G401.6 (cell line): ENCODE measurements around the gene IFIT1B.
"Not testable (repeated sequence)": the region's sequence is repeated elsewhere in the genome, so short reads cannot be mapped to it uniquely, and the experiment has no call there.

Source experiments
- FAIRE-seq: peaks from 2 replicates; lab custom pipeline; 2012; peaks lifted over from hg19 to GRCh38; lab: Jason Lieb, UNC

Gene IFIT1B, protein sequence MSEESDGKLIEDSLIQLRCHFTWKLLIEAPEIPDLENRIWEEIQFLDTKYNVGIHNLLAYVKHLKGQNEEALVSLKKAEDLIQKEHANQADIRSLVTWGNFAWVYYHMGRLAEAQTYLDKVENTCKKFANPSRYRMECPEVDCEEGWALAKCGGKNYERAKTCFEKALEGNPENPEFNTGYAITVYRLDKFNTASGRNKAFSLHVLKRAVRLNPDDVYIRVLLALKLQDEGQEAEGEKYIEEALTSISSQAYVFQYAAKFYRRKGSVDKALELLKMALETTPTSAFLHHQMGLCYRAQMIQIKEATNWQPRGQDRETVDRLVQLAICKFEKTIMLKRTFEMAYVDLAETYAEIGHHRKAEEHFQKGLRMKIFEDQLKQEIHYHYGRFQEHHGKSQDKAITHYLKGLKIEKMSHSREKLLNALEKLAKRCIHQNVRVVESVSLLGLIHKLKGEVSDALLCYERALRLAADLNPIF

GRCh38 chr10:89377705-89378637 is at the start of gene IFIT1B:
IFIT1B (plus strand) TSS chr10:89378056; CDS start chr10:89378136, 80 bp downstream.
- FAIRE-seq, result no peak

DNA sequence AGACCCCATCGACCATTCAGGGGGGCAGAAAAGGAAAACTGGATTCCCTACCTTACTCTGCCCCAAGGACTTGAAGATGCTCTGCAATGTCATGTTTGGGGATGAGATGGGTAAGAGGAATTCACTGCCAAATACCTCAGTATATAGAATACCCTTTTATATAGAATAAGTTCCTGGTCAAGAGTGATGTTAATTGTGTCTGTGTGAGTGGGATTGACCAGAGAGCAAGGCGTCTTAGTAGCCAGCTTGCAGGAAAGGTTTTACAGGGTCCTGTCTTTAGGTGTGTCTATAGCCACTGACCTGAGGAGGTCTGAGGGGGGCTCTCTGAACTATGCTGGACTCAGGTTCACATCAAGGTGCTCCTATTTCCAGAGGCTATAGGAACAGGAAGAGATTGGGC is 48.7 kb upstream of the IFIT1B start:
- FAIRE-seq, result no peak

- not testable (repeated sequence) for FAIRE-seq
These were observed 47.8 kb upstream of the IFIT1B start for GRCh38 chr10:89330014-89330413.

DNA sequence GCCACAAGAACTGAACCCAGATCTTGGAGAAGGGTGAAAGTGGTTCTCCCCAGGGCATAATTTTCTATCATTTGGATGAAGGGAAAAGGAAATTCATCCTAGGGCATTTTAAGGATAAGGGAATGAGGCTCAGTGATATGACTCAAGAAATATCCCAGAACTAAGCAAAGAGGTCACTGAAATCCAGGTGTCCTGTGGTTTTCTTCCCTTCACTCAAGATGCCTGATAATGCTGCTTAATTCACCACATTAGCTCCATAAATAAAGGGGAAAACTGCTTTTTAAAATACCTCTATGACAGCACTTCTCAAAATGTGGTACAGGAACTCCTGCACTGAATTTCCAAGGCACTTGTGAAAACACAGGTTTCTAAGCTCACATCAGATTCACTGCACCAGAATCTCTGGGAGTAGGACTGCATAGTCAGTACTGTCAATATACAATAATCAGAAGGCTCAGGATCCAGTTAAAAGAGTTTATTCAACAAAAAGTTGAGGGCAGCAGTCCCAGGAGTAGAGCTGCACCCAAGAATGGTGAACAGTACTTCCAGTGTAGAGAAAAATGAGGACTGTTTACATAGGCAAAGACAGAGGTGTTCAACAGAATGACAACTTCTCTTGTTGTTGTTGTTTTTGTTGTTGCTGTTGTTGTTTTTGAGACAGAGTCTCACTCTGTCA is 47.2 kb upstream of the IFIT1B start:
- no peak for FAIRE-seq

DNA sequence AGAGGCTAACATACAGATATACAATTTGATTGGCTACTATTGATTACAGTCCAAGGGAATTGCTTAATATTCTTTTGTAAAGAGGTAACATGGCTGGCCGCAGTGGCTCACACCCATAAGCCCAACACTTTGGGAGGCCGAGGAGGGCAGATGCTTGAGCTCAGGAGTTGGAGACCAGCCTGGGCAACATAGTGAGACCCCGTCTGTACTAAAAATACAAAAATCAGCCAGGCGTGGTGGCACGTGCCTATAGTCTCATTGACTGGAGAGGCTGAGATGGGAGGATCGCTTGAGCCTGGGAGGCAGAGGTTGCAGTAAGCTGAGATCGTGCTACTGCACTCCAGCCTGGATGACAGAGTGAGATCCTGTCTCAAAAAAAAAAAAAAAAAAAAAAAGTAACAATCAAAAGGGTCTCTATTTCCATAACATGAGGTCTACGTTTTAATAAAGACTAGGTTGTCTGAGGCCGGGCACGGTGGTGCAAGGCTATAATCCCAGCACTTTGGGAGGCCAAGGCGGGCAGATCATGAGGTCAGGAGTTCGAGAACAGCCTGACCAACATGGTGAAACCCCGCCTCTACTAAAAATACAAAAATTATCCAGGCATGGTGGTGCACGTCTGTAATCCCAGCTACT is 46.3 kb upstream of the IFIT1B start:
- FAIRE-seq, result not testable (repeated sequence)

DNA sequence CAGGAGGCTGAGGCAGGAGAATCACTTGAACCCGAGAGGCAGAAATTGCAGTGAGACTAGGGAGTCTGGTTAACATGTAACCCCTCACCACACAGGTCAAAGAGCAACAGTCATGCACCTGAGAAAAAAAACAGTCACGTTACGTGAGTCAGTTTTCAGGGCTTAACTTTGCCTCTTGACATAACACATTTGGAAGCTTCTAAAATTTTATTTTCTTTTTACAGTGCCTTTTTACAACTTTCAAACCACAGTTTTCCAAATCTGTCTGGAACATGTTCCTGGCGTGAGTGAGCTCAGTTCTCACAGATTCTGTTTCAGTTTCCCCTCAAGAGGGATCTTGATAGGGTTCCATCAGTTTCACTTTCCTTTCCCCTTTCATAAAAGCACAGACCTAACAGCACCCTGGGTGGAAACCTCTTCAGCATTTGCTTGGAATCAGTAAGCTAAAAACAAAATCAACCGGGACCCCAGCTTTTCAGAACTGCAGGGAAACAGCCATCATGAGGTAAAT is 45.7 kb upstream of the IFIT1B start:
- no peak for FAIRE-seq

- no peak for FAIRE-seq
These were observed 42.6 kb upstream of the IFIT1B start for GRCh38 chr10:89335226-89335625.

- FAIRE-seq, result no peak
These were observed 41.6 kb upstream of the IFIT1B start for GRCh38 chr10:89336241-89336640.

DNA sequence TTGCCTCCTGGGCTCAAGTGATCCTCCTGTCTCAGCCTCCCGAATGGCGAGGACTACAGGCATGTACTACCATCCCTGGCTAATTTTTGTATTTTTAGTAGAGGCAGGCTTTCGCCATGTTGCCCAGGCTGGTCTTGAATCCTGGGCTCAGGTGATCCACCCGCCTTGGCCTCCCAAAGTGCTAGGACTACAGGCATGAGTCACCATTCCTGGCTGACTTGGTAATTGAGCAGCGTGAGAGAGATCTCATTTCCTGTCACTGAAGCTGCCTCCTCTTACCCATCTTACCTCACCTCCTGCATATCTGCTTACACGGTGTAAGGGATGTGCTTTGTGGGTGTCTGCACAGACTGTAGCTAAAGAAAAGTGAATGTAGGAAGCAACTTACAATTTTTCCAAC is 40.4 kb upstream of the IFIT1B start:
- no peak for FAIRE-seq

GRCh38 chr10:89338713-89339112 is 39.1 kb upstream of the IFIT1B start:
- FAIRE-seq, result no peak

GRCh38 chr10:89339875-89340274 is 38.0 kb upstream of the IFIT1B start:
- no peak for FAIRE-seq

- FAIRE-seq, result no peak
These were observed 36.2 kb upstream of the IFIT1B start for GRCh38 chr10:89341649-89342048.

GRCh38 chr10:89342206-89342958 is 35.5 kb upstream of the IFIT1B start:
- FAIRE-seq, result no peak

GRCh38 chr10:89343089-89343767 is 34.6 kb upstream of the IFIT1B start:
- no peak for FAIRE-seq

DNA sequence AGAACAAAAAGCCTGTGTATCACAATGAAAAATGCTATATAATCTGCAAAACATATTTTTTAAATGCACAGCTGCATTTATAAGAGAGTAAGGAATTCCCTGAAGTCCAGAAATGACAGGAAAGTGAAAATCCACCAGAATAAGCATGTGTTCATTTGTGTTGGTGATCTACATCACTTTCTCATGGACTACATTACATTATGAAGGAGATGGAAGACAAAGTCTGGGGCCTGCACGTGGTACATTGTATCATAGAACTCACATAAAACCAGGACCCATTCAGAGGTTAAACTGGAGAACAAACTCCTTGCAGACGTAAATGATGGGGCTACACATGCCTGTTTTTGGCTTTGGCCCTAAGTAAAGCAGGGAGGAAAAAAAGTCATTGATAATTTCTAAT is 33.7 kb upstream of the IFIT1B start:
- FAIRE-seq, result no peak

DNA sequence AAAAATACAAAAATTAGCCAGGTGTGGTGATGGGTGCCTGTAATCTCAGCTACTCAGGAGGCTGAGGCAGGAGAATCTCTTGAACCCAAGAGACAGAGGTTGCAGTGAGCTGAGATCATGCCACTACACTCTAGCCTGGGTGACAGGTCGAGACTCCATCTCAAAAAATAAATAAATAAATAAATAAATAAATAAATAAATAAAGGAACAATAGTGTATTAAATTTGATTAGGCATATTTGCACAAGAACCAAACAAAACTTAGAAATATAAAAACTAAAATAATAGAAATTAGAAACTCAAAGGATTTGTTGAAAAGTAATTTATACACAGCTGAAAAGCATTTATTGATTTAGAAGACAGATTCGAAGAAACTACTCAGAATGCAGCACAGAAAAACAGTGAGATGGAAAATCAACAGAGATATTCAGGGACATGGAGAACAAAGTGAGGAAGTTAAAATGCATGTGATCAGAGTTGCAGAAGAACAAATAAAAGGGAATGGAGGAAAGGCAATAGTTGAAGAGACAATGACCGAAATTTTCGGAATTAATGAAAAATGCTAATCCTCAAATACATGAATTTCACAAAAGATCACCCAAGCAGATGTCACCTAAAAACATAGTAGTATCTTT is 32.4 kb upstream of the IFIT1B start:
- FAIRE-seq, result no peak

GRCh38 chr10:89346405-89347254 is 31.2 kb upstream of the IFIT1B start:
- FAIRE-seq, result no peak

- FAIRE-seq, result no peak
These were observed 30.0 kb upstream of the IFIT1B start for GRCh38 chr10:89347701-89348457.
